SH-SY5Y (cell line): ENCODE measurements around the gene ZNF280D.
A peak's percentile ranks its signal among the peaks of the same experiment; 100 is the strongest.

ENCODE experiments used
- GATA2 ChIP-seq: IDR thresholded peaks from 2 replicates; pipeline ENCODE4 v1.6.1; 2011; ENCODE audit warnings: mild to moderate bottlenecking, low read depth, low read length
- GATA3 ChIP-seq: IDR thresholded peaks from 2 replicates; pipeline ENCODE4 v1.6.1; 2011; ENCODE audit warnings: low read depth, mild to moderate bottlenecking, low read length, moderate library complexity

ZNF280D gene

GRCh38 chr15:56734013-56734635 is 815 bp upstream of the ZNF280D start:
- TF ChIP-seq GATA3, result no peak
- no peak for TF ChIP-seq GATA2

GRCh38 chr15:56732886-56733135 is 498 bp downstream of the ZNF280D start:
- TF ChIP-seq GATA3, result no peak
- TF ChIP-seq GATA2, result no peak

- TF ChIP-seq GATA3 (no peak), GATA2 (peak; percentile 37)
These were observed 999 bp downstream of the ZNF280D start for GRCh38 chr15:56732135-56732885.

GRCh38 chr15:56731548-56731947 is 1.8 kb downstream of the ZNF280D start:
- no peak for TF ChIP-seq GATA2
- TF ChIP-seq GATA3, result no peak

GRCh38 chr15:56729561-56729960 is 3.7 kb downstream of the ZNF280D start:
- TF ChIP-seq GATA3 (no peak), GATA2 (no peak)

GRCh38 chr15:56725386-56725785 is 7.9 kb downstream of the ZNF280D start:
- TF ChIP-seq GATA2 (no peak), GATA3 (no peak)

DNA sequence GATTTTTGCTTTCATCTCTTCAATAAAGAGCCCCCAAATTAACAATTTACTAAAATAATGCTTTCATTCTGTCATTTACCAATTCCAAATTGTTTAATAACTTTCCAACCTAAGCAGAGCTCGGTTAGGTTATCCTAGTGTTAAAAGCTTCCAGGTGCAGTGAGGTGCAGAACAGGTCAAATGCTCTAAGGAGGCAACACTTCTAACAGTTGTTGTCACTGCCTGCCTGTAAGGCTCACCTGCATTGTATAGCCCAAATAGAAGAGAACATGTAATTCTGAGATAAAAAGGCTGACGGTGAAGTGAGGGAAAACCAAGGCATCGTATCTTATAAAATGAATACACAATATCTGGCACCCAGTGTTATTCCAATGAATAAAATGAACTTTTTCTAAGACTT is 9.1 kb downstream of the ZNF280D start:
- TF ChIP-seq GATA2 (no peak), GATA3 (no peak)

DNA sequence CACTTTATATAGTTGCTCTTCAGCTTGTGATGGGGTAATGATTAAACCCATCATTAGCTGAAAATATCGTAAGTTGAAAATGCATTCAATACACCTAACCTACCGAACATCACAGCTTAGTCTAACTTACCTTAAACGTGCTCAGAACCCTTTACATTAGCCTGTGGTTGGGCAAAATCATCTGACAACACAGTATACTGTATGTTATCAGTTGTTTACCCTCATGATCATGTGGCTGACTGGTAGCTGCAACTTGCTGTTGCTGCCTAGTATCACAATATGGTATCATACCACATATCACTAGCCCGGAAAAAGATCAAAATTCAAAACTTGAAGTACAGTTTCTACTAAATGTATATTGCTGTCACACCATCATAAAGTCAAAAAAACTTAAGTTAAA is 9.5 kb downstream of the ZNF280D start:
- TF ChIP-seq GATA3 (no peak), GATA2 (no peak)

DNA sequence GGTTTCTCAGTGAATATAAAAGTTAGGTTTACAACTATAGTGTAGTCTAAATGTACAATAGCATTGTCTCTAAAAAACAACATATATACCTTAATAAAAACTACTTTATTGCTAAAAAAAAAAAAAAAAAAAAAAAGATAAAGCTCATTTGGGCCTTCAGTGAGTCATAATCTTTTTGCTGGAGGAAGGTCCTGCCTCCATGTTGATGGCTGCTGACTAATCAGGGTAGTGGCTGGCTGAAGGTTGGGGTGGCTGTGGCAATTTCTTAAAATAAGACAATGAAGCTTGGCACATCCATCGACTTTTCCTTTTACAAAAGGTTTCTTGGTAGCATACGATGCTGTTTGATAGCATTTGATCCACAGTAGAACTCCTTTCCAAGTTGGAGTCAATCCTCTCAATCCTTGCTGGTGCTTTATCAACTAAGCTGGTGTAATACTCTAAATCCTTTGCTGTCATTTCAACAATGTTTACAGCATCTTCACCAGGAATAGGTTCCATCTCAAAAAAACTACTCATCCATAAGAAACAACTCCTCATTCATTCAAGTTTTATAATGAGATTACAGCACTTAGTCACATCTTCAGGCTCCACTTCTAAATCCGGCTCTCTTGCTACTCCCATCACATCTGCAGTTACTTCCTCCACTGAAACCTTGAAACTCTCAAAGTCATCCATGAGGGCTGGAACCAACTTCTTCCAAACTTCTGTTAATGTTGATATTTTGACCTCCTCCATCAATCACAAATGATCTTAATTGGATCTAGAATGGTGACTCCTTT is 13.3 kb downstream of the ZNF280D start:
- no peak for TF ChIP-seq GATA3
- TF ChIP-seq GATA2, result no peak

- no peak for TF ChIP-seq GATA3
- TF ChIP-seq GATA2, result no peak
These were observed 14.2 kb downstream of the ZNF280D start for GRCh38 chr15:56719021-56719612.

DNA sequence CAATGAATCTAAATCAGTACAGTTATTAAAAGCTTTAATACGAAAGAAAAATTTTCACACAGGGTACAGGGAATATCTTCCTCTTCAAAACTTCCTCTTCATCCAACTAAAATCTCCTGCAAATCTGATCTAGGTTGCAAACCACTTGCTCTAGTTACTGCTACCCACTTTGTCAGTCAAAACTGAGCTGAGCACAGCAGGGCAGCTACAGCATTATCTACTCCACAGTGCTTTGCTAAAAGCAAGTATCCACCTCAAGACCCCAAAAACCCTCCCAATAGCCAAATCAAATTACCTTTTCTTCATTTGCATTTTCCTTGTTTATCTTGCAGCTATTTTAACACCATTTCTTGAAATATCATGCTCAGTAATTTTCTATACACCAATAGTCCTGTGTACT is 14.7 kb downstream of the ZNF280D start:
- no peak for TF ChIP-seq GATA3
- no peak for TF ChIP-seq GATA2

- TF ChIP-seq GATA2, result no peak
- no peak for TF ChIP-seq GATA3
These were observed 17.0 kb downstream of the ZNF280D start for GRCh38 chr15:56716334-56716733.

DNA sequence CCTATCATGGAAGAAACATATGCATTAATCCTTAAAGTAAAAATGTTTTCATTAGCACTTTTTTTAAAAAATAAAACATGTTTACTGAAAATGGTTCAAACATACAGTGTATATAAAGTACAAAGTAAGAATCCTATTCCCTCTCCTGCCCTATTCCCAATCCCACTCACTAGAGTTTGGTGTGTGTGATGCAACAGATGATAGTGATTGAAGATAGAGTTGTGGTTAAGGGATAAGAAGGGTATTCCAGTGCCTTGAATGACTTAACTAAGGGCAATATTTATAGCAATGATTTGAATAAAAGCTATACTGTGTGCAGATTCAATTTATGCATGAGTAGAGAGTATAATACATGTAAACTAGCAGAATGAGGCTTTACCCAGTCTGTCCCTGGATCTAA is 18.1 kb downstream of the ZNF280D start:
- TF ChIP-seq GATA2 (no peak), GATA3 (no peak)

GRCh38 chr15:56699743-56700142 is 33.6 kb downstream of the ZNF280D start:
- TF ChIP-seq GATA2 (no peak), GATA3 (no peak)

DNA sequence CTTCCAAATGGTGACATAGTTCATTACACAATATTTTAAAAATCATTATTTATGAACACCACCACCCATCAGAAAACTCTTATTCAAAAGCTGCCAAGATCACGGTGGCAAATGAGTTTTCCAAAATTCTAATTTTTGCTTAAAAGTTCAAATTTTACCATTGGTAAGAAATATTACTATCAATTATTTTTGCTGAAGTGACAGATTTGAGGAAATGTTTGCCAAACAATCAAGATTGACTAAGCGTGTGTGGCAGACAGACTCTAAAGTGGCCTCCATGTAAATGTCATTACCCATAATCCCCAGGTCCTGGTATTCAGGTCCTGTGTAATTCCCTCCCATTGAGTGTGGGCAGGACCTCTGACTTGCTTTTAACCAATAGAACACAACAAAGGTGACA is 35.0 kb downstream of the ZNF280D start:
- TF ChIP-seq GATA2 (no peak), GATA3 (no peak)

- no peak for TF ChIP-seq GATA2
- TF ChIP-seq GATA3, result no peak
These were observed 39.5 kb downstream of the ZNF280D start for GRCh38 chr15:56693761-56694160.
